Type B pancreatic cell (in vitro differentiated cells): ENCODE measurements around the gene NDE1. TPM values are rescaled to one million over a fixed set of nuclear protein-coding genes. Genes with fewer than 3 reads are reported as not detected.

Experiments used
- DNase-seq: peaks from one replicate; pipeline ENCODE4 v3.0.0; 2021; ENCODE audit warnings: mixed read lengths; ENCODE audit not compliant: unreplicated experiment; ENCODE audit errors: extremely low spot score
- H3K27ac Mint-ChIP-seq: 2 replicates; pipeline ENCODE4 v1.8.0; 2021; ENCODE audit warnings: mild to moderate bottlenecking, mixed read lengths
- H3K27me3 Mint-ChIP-seq: 2 replicates; pipeline ENCODE4 v1.8.0; 2021; ENCODE audit warnings: mixed read lengths
- H3K36me3 Mint-ChIP-seq: 2 replicates; pipeline ENCODE4 v1.8.0; 2021; ENCODE audit warnings: mixed read lengths
- H3K4me1 Mint-ChIP-seq: one replicate; pipeline ENCODE4 v1.8.0; 2021; ENCODE audit warnings: mixed read lengths; ENCODE audit not compliant: unreplicated experiment
- H3K4me3 Mint-ChIP-seq: 2 replicates; pipeline ENCODE4 v1.8.0; 2021; ENCODE audit warnings: mild to moderate bottlenecking, mixed read lengths
- H3K9me3 Mint-ChIP-seq: 2 replicates; pipeline ENCODE4 v1.8.0; 2021; ENCODE audit warnings: mixed read lengths
- total RNA-seq: library from RNA; stranded (reverse); gene quantifications from 2 replicates; pipeline ENCODE4 v1.2.1, GENCODE V29; 2021; ENCODE audit warnings: low replicate concordance
- TF ChIP-seq, protein P1 (sequence below): fragments of 200-600 bp; sonication (generic); conservative IDR thresholded peaks from 2 replicates; pipeline ENCODE4 v1.5.0; 2021; ENCODE audit warnings: antibody characterized with exemption, mild to moderate bottlenecking

NDE1 gene
- total RNA-seq, 1 donor from 2014 or later, result 76.4 TPM

DNA sequence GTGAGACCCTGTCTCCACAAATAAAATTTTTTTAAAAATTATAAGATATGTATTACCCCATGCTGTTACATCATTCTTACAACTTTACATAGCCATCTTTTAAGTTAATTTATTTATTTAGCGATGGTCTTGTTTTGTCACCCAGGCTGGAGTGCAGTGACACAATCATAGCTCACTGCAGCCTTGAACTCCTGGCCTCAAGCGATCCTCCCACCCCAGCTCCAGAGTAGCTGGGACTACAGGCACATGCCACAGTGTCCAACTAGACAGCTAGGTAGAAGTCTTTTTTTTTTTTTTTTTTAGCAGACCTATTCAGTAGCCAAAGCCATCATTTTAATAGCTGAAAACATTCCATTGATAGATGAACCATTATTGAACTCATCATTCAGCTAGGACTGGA, 92.7 kb downstream of the NDE1 start:
- Mint-ChIP-seq H3K27me3 (no peaks in the 10 kb centered on the region), H3K4me1 (no peaks in the 10 kb centered on the region), H3K36me3 (no peaks in the 10 kb centered on the region), H3K9me3 (no peaks in the 10 kb centered on the region), H3K4me3 (no peak overlapping the region), H3K27ac (no peak overlapping the region)
- TF ChIP-seq, protein P1, sequence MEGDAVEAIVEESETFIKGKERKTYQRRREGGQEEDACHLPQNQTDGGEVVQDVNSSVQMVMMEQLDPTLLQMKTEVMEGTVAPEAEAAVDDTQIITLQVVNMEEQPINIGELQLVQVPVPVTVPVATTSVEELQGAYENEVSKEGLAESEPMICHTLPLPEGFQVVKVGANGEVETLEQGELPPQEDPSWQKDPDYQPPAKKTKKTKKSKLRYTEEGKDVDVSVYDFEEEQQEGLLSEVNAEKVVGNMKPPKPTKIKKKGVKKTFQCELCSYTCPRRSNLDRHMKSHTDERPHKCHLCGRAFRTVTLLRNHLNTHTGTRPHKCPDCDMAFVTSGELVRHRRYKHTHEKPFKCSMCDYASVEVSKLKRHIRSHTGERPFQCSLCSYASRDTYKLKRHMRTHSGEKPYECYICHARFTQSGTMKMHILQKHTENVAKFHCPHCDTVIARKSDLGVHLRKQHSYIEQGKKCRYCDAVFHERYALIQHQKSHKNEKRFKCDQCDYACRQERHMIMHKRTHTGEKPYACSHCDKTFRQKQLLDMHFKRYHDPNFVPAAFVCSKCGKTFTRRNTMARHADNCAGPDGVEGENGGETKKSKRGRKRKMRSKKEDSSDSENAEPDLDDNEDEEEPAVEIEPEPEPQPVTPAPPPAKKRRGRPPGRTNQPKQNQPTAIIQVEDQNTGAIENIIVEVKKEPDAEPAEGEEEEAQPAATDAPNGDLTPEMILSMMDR, result no peak
- DNase-seq, result no peak

DNA sequence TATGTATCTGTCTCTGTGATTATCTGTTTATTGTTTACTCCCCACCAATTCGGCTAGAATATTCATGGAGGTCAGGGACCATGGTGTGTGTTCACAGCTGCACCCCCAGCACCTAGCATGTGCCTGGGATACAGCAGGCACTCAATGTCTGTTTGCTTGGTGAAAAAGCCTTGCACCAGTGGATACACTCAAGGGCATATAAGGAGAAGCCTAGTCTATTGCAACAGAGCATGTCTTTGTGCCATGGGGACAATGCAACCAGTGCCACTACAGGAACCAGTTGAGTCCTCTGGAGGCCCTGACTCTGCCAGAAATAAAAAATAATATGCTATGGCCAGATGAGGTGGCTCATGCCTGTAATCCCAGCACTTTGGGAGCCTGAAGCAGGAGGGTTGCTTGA, 93.6 kb downstream of the NDE1 start:
- Mint-ChIP-seq H3K27me3 (no peaks in the 10 kb centered on the region), H3K4me3 (no peak overlapping the region), H3K4me1 (no peaks in the 10 kb centered on the region), H3K36me3 (no peaks in the 10 kb centered on the region), H3K27ac (no peak overlapping the region), H3K9me3 (no peaks in the 10 kb centered on the region)
- TF ChIP-seq, protein P1, result no peak
- DNase-seq, result no peak

DNA sequence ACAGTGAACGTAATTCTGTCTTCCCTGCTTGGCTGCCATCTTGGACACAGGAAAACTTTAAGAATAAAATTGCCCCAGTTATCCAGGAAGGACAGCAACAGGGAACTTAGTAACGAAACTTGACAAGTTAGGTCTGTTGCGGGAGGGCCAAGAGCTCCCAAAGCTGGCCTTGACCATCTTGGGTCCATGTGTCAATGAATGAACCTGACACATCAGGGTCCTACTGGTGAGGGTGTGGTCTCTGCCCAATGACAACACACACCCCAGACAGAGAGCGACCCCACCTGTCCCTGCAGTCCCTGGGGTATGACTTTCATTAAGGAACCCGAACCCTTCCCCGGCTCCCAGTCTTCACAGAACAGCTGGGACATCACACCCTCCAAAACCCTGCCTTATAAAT, 96.3 kb downstream of the NDE1 start:
- DNase-seq, result no peak
- TF ChIP-seq, protein P1, result no peak

DNA sequence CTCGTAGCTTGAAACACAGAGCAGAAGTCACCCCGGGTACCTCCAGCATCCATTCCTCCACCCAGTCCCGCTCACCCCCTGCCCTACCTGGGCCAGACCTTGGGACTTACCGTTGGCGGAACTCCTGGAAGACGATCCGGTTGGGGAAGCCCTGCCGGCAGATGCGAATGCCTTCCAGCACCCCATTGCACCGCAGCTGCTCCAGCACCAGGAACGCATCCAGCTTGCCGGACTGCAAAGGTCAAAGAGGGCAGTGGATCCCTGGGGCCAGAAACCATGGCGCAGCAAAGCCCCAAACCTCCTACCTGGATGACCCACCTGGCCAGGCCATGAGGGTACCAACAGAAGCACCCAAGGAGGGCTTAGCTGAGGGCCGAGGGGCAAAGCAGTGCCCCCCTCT, 97.9 kb downstream of the NDE1 start:
- peaks cover 6% of the 10 kb centered on the region for H3K9me3 Mint-ChIP-seq
- no peaks in the 10 kb centered on the region for H3K36me3 Mint-ChIP-seq
- H3K27ac Mint-ChIP-seq, result no peak overlapping the region
- TF ChIP-seq, protein P1, result no peak
- H3K27me3 Mint-ChIP-seq, result no peaks in the 10 kb centered on the region
- no peak overlapping the region for H3K4me3 Mint-ChIP-seq
- no peak for DNase-seq
- H3K4me1 Mint-ChIP-seq, result no peaks in the 10 kb centered on the region

More for the DNA sequence above, 96.3 kb downstream of the NDE1 start:
- Mint-ChIP-seq H3K36me3 (no peaks in the 10 kb centered on the region), H3K27ac (no peak overlapping the region), H3K9me3 (peaks cover 6% of the 10 kb centered on the region), H3K4me3 (no peak overlapping the region), H3K27me3 (no peaks in the 10 kb centered on the region), H3K4me1 (no peaks in the 10 kb centered on the region)

DNA sequence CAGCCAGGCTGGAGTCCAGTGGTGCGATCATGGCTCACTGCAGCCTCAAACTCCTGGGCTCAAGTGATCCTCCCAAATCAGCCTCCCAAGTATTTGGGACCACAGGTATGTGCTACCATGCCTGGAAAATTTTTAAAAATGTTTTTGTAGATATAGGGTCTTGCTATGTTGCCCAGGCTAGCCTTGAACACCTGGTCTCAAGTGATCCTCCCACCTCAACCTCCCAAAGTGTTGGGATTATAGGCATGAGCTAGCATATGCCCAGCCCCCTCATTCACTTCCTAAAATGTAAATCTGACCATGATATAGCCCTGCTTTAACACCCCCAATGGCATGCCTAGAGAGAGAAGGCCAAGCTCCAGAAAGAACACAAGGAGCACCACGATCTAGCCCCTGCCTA, 98.6 kb downstream of the NDE1 start:
- Mint-ChIP-seq H3K9me3 (peaks cover 6% of the 10 kb centered on the region), H3K4me1 (no peaks in the 10 kb centered on the region), H3K4me3 (no peak overlapping the region), H3K27ac (peak overlapping the region; percentile 52), H3K27me3 (no peaks in the 10 kb centered on the region), H3K36me3 (no peaks in the 10 kb centered on the region)
- TF ChIP-seq, protein P1, result no peak
- DNase-seq, result no peak

DNA sequence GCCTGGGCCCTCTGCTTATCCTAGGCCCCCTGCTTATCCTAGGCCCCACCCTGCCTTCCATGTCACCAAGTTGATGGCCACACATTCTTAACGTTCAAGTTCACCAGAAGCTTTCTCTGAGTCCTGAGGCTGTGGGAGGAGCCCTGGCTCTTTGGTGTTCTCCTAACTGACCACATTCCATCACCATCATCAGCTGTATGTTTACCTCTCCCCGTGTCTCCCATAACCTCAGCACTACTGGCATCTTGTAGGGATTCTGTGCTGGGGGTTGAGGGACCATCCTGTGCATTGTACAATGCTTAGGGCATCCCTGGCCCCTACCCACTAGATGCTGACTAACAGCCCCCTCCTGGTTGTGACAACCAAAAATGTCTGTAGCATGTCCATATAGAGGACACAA, 99.3 kb downstream of the NDE1 start:
- TF ChIP-seq, protein P1, result no peak
- H3K27ac Mint-ChIP-seq, result peak overlapping the region; percentile 52
- no peaks in the 10 kb centered on the region for H3K27me3 Mint-ChIP-seq
- H3K36me3 Mint-ChIP-seq, result no peaks in the 10 kb centered on the region
- peaks cover 6% of the 10 kb centered on the region for H3K9me3 Mint-ChIP-seq
- no peak overlapping the region for H3K4me3 Mint-ChIP-seq
- no peak for DNase-seq
- no peaks in the 10 kb centered on the region for H3K4me1 Mint-ChIP-seq
